ENCODE measurements around the gene CRAMP1. TPM values are rescaled to one million over a fixed set of nuclear protein-coding genes. Genes with fewer than 3 reads are reported as not detected.

The CRAMP1 gene
- total and polyA plus RNA-seq, 2 of the 8 experiments (the other 6 are each of a cell fraction or from before 2014, with no cell fraction given) = 19.2 to 23.2 TPM

GRCh38 chr16:1584926-1585484 is 27.2 kb upstream of the CRAMP1 start:
- Histone ChIP-seq H3K79me2 (ENCODE audit: control insufficient read depth in 1 of 2, insufficient read depth in 2 of 2, low read length in 2 of 2) (no peaks in the 10 kb centered on the region), H2BK12ac (ENCODE audit: low read depth, low read length) (no peak overlapping the region), H4K8ac (ENCODE audit: extremely low read depth, insufficient read depth, low read length) (no peak overlapping the region), H2BK20ac (ENCODE audit: low read length) (no peak overlapping the region), H3K18ac (ENCODE audit: extremely low read depth, low read length) (no peak overlapping the region), H2AK5ac (ENCODE audit: low read depth, low read length) (no peak overlapping the region), H3K4ac (replicated peaks; ENCODE audit: insufficient read length, low read depth, low read length) (no peak overlapping the region), H3K27me3 (replicated peaks in 1 of 4; ENCODE audit: control insufficient read depth in 3 of 4, extremely low read depth in 1 of 4, insufficient read depth in 3 of 4, low read length in 3 of 4) (no peaks in the 10 kb centered on the region), H3K27ac (ENCODE audit: low read depth, low read length) (no peak overlapping the region), H4K5ac (ENCODE audit: insufficient read length, low read depth, low read length) (no peak overlapping the region), H3K9ac (replicated peaks in 1 of 4; ENCODE audit: extremely low read depth in 1 of 4, low read depth in 3 of 4, low read length in 3 of 4) (no peak overlapping the region), H2BK5ac (ENCODE audit: low read depth, low read length) (no peak overlapping the region), H2AFZ (ENCODE audit: low read length) (no peak overlapping the region), H3K23me2 (ENCODE audit: low read depth, low read length) (no peaks in the 10 kb centered on the region), H3K4me1 (replicated peaks in 1 of 4; ENCODE audit: control insufficient read depth in 3 of 4, insufficient read depth in 4 of 4, low read length in 3 of 4) (no peaks in the 10 kb centered on the region), H3K23ac (ENCODE audit: insufficient read length) (no peak overlapping the region), H2BK120ac (replicated peaks; ENCODE audit: low read depth, low read length) (no peak overlapping the region), H3K4me3 (ENCODE audit: extremely low read depth in 1 of 4, insufficient read depth in 2 of 4, low read depth in 3 of 4, low read length in 4 of 4) (no peak overlapping the region), H4K20me1 (replicated peaks in 1 of 2; ENCODE audit: control insufficient read depth in 1 of 2, insufficient read depth in 2 of 2, low read length in 2 of 2) (peaks cover 0 to 4% of the 10 kb centered on the region in 2 experiments), H4K91ac (replicated peaks; ENCODE audit: insufficient read length, low read length) (no peak overlapping the region), H3K56ac (replicated peaks; ENCODE audit: insufficient read length, low read depth, low read length) (no peak overlapping the region), H3K4me2 (ENCODE audit: insufficient read depth in 1 of 2, low read depth in 2 of 2, low read length in 2 of 2) (no peak overlapping the region), H3K36me3 (ENCODE audit: control insufficient read depth in 2 of 4, insufficient read depth in 4 of 4, low read length in 3 of 4) (peaks cover 3 to 29% (median 23%) of the 10 kb centered on the region in 4 experiments; a peak in 6 of 8 replicates), H2BK15ac (ENCODE audit: low read length) (no peak overlapping the region), H3K79me1 (ENCODE audit: low read depth, low read length) (no peaks in the 10 kb centered on the region), H3K14ac (ENCODE audit: insufficient read length) (no peak overlapping the region), H3K9me3 (ENCODE audit: insufficient read depth in 2 of 2, low read depth in 1 of 2, low read length in 1 of 2) (no peaks in the 10 kb centered on the region)
- FAIRE-seq = no peak
- DNase-seq (ENCODE audit: low read depth in 1 of 2, low spot score in 2 of 2) = no peak
- ChIA-PET CTCF (ENCODE audit: partially characterized antibody) (no interaction called here), POLR2A (ENCODE audit: partially characterized antibody) (no interaction called here)
- 87% methylated on average over 8 of the region's 8 CpGs; no CpG with 5 or more reads in 1 of the 2 experiments for WGBS, 2 experiments (ENCODE audit: extremely low coverage in 1 of 2, insufficient coverage in 1 of 2, insufficient read length in 1 of 2, insufficient replicate concordance in 2 of 2, low coverage in 1 of 2, low lambda C conversion rate in 2 of 2, missing lambda C conversion rate in 1 of 2)
- TF ChIP-seq HDAC6 (IDR thresholded peaks at IDR 0.05; ENCODE audit: low read depth, low read length) (no peak), KDM5A (IDR thresholded peaks at IDR 0.05; ENCODE audit: low read length) (no peak), TAF7 (optimal IDR thresholded peaks at IDR 0.05; ENCODE audit: borderline replicate concordance, low read depth, low read length) (no peak)
